IMR-90 (cell line): Measurements from ENCODE around the gene ADGRA1. TPM values are rescaled to one million over a fixed set of nuclear protein-coding genes. Genes with fewer than 3 reads are reported as not detected.

ENCODE experiments used
- ATAC-seq: fragments of 200-7000 bp; cut with Tn5 transposase; 2 replicates; pipeline ENCODE4 v1.9.1; 2020; ENCODE audit warnings: low read depth, mild to moderate bottlenecking, moderate library complexity
- BruUV-seq: library from RNA; stranded (reverse); fragments of 400-500 nt; replicated peaks from 2 replicates; lab custom pipeline; 2021; lab: Mats Ljungman, UMichigan
- CTCF ChIA-PET: fragments of 300-600 bp; formaldehyde crosslinking; extraction: SDS; loops from one replicate; lab custom pipeline; 2021; ENCODE audit warnings: antibody characterized with exemption; lab: Yijun Ruan, JAX
- POLR2A ChIA-PET: fragments of 300-600 bp; sonication (Branson Sonifier 250); formaldehyde crosslinking; loops from one replicate; lab custom pipeline; 2022; ENCODE audit warnings: antibody characterized with exemption; ENCODE audit not compliant: unreplicated experiment; lab: Charles Lee
- DNase-seq: peaks from one replicate; pipeline ENCODE4 v3.0.0; 2013
- H2AFZ ChIP-seq: replicated peaks from 2 replicates; pipeline ENCODE3; 2013; ENCODE audit warnings: low read length, mild to moderate bottlenecking; ENCODE audit not compliant: poor library complexity
- H2AK5ac ChIP-seq: 2 replicates; pipeline ENCODE4 v1.6.1; 2013; ENCODE audit warnings: low read depth, low read length, inconsistent platforms
- H2AK9ac ChIP-seq: replicated peaks from 2 replicates; pipeline ENCODE3; 2013; ENCODE audit warnings: mild to moderate bottlenecking, low read depth, low read length, moderate library complexity; ENCODE audit not compliant: poor library complexity
- H2BK120ac ChIP-seq: 2 replicates; pipeline ENCODE4 v1.6.1; 2013; ENCODE audit warnings: low read depth, low read length, inconsistent platforms
- H2BK15ac ChIP-seq: 3 replicates; pipeline ENCODE4 v1.6.1; 2013; ENCODE audit warnings: low read depth, low read length, inconsistent platforms
- H2BK20ac ChIP-seq: 2 replicates; pipeline ENCODE4 v1.6.1; 2013; ENCODE audit warnings: low read depth, mild to moderate bottlenecking, inconsistent platforms, low read length, moderate library complexity
- H2BK5ac ChIP-seq: 2 replicates; pipeline ENCODE4 v1.6.1; 2013; ENCODE audit warnings: mild to moderate bottlenecking, low read depth, low read length, inconsistent platforms; ENCODE audit not compliant: poor library complexity, severe bottlenecking
- H3K14ac ChIP-seq: replicated peaks from 2 replicates; pipeline ENCODE4 v1.6.1; 2013; ENCODE audit warnings: low read depth, low read length, inconsistent platforms
- H3K18ac ChIP-seq: 2 replicates; pipeline ENCODE4 v1.6.1; 2013; ENCODE audit warnings: low read depth, low read length, control low read depth
- H3K23ac ChIP-seq: 2 replicates; pipeline ENCODE4 v1.6.1; 2013; ENCODE audit warnings: low read depth, low read length, inconsistent platforms
- H3K27ac ChIP-seq: 2 replicates; pipeline ENCODE4 v1.5.1; 2013; ENCODE audit warnings: mild to moderate bottlenecking, control low read depth, low read length; ENCODE audit not compliant: insufficient read depth
- H3K27me3 ChIP-seq: 2 replicates; pipeline ENCODE4 v1.6.1; 2013; ENCODE audit warnings: low read length; ENCODE audit not compliant: control insufficient read depth, insufficient read depth
- H3K36me3 ChIP-seq: 2 replicates; pipeline ENCODE4 v1.6.1; 2013; ENCODE audit warnings: low read length, mixed read lengths; ENCODE audit not compliant: control insufficient read depth, insufficient read depth
- H3K4ac ChIP-seq: 2 replicates; pipeline ENCODE4 v1.6.1; 2013; ENCODE audit warnings: low read depth, low read length, inconsistent platforms
- H3K4me1 ChIP-seq: 2 replicates; pipeline ENCODE4 v1.6.1; 2013; ENCODE audit warnings: low read length, mixed read lengths; ENCODE audit not compliant: control insufficient read depth, insufficient read depth
- H3K4me2 ChIP-seq: 2 replicates; pipeline ENCODE4 v1.6.1; 2013; ENCODE audit warnings: low read depth, mild to moderate bottlenecking, control low read depth, low read length, moderate library complexity
- H3K4me3 ChIP-seq: 2 replicates; pipeline ENCODE4 v1.5.1; 2013; ENCODE audit warnings: low read depth, mild to moderate bottlenecking, control low read depth, low read length, moderate library complexity; ENCODE audit not compliant: insufficient read depth
- H3K56ac ChIP-seq: 2 replicates; pipeline ENCODE4 v1.6.1; 2013; ENCODE audit warnings: low read length, inconsistent platforms; ENCODE audit not compliant: insufficient read depth; ENCODE audit errors: extremely low read depth
- H3K79me1 ChIP-seq, 2 experiments: 2 replicates each; pipeline ENCODE4 v1.6.1; 2013; ENCODE audit warnings: low read length in 2 of 2, inconsistent platforms in 1 of 2, low read depth in 1 of 2
- H3K9ac ChIP-seq: 2 replicates; pipeline ENCODE4 v1.6.1; 2013; ENCODE audit warnings: low read depth, low read length, control low read depth
- H3K9me1 ChIP-seq: 2 replicates; pipeline ENCODE4 v1.6.1; 2013; ENCODE audit warnings: low read length, inconsistent platforms; ENCODE audit not compliant: insufficient read depth
- H3K9me3 ChIP-seq: 2 replicates; pipeline ENCODE4 v1.6.1; 2013; ENCODE audit warnings: low read length; ENCODE audit not compliant: control insufficient read depth, insufficient read depth
- H4K20me1 ChIP-seq: 2 replicates; pipeline ENCODE4 v1.6.1; 2013; ENCODE audit warnings: low read length, inconsistent platforms; ENCODE audit not compliant: insufficient read depth
- H4K5ac ChIP-seq: 2 replicates; pipeline ENCODE4 v1.6.1; 2013; ENCODE audit warnings: mild to moderate bottlenecking, low read depth, low read length, control low read depth
- H4K8ac ChIP-seq, 2 experiments: 2 replicates each; pipeline ENCODE4 v1.6.1; 2013; ENCODE audit warnings: low read depth in 2 of 2, low read length in 2 of 2, control low read depth in 1 of 2, inconsistent platforms in 1 of 2
- H4K91ac ChIP-seq: 2 replicates; pipeline ENCODE4 v1.6.1; 2013; ENCODE audit warnings: low read depth, low read length, inconsistent platforms; ENCODE audit not compliant: insufficient read depth
- CHD1 ChIP-seq: IDR thresholded peaks from 2 replicates; pipeline ENCODE4 v1.6.1; 2012; ENCODE audit warnings: low read depth, low read length, improper control_type of control experiment
- ELK1 ChIP-seq: fragments of 150-350 bp; IDR thresholded peaks from 2 replicates; pipeline ENCODE4 v1.6.1; 2016; ENCODE audit warnings: low read depth, mild to moderate bottlenecking, low read length, moderate library complexity, borderline replicate concordance
- FOS ChIP-seq: fragments of 150-350 bp; IDR thresholded peaks from 2 replicates; pipeline ENCODE4 v1.6.1; 2016; ENCODE audit warnings: low read depth, low read length
- MAFK ChIP-seq: IDR thresholded peaks from 2 replicates; pipeline ENCODE4 v1.6.1; 2012; ENCODE audit warnings: low read depth, low read length, improper control_type of control experiment
- MXI1 ChIP-seq: IDR thresholded peaks from 2 replicates; pipeline ENCODE4 v1.6.1; 2012; ENCODE audit warnings: low read depth, mild to moderate bottlenecking, low read length, moderate library complexity, borderline replicate concordance
- POLR2A ChIP-seq: IDR thresholded peaks from 2 replicates; pipeline ENCODE4 v1.6.1; 2012; ENCODE audit warnings: mild to moderate bottlenecking, low read depth, low read length
- RAD21 ChIP-seq: IDR thresholded peaks from 2 replicates; pipeline ENCODE4 v1.6.1; 2012; ENCODE audit warnings: low read length, improper control_type of control experiment
- RFX5 ChIP-seq: IDR thresholded peaks from 2 replicates; pipeline ENCODE4 v1.8.0; 2012; ENCODE audit warnings: low read depth, mild to moderate bottlenecking, low read length, moderate library complexity
- SMC3 ChIP-seq: fragments of 150-350 bp; IDR thresholded peaks from 2 replicates; pipeline ENCODE4 v1.6.1; 2016; ENCODE audit warnings: low read depth, mild to moderate bottlenecking, antibody characterized with exemption, low read length, moderate library complexity
- USF2 ChIP-seq: fragments of 150-350 bp; IDR thresholded peaks from 2 replicates; pipeline ENCODE4 v1.6.1; 2017; ENCODE audit warnings: mild to moderate bottlenecking, antibody characterized with exemption, low read length, low read depth
- WGBS, 2 experiments: methylation state at CpG; one replicate each; pipeline versions ENCODE4 v1.1.5 to v1.1.7; 2013; ENCODE audit warnings: missing lambda C conversion rate in 2 of 2; ENCODE audit not compliant: insufficient read length in 1 of 2; ENCODE audit errors: extremely low coverage in 2 of 2; 5-methylcytosine and 5-hydroxymethylcytosine counted together
- dilution Hi-C: fragments of 300-500 bp; cut with HindIII; formaldehyde crosslinking; loops from one replicate; pipeline ENCODE4 v1.14.3; 2018; ENCODE audit warnings: low sequenced_read_pairs; ENCODE audit not compliant: unreplicated experiment
- in situ Hi-C: fragments of 300-500 bp; cut with MboI; formaldehyde crosslinking; loops from 3 replicates; pipeline ENCODE4 v1.14.3; 2019; ENCODE audit warnings: low sequenced_read_pairs, inconsistent platforms, mixed read lengths
- intact Hi-C: fragments of 100-400 bp; cut with micrococcal nuclease; formaldehyde crosslinking; loops from 2 replicates; pipeline ENCODE4 v1.10.0; 2022
- polyA plus RNA-seq, 3 experiments: library from polyadenylated mRNA; depleted of rRNA; stranded (reverse); fragments of >200 nt; gene quantifications; 2 replicates each; pipeline ENCODE4 v1.2.3, GENCODE V29; 2012; ENCODE audit warnings: low replicate concordance in 1 of 3
- total RNA-seq: library from RNA; depleted of rRNA; stranded (reverse); fragments of >200 nt; gene quantifications from 2 replicates; pipeline ENCODE4 v1.2.3, GENCODE V29; 2012

Gene ADGRA1
- total and polyA plus RNA-seq, 2 of the 4 experiments (the other 2 are of a cell fraction), result not detected

GRCh38 chr10:133056651-133057178, 31.0 kb upstream of the ADGRA1 start:
- in situ Hi-C loops (no loop called here), dilution Hi-C loops (no loop called here), intact Hi-C loops (no loop called here)
- Histone ChIP-seq H3K4me1 (no peaks in the 10 kb centered on the region), H3K27me3 (no peaks in the 10 kb centered on the region; the same call in 1 of the 2 replicates), H2BK15ac (no peak overlapping the region), H2BK20ac (no peak overlapping the region), H3K4ac (no peak overlapping the region), H4K5ac (no peak overlapping the region), H3K9me3 (no peaks in the 10 kb centered on the region), H2AK9ac (no peak overlapping the region), H2AK5ac (no peak overlapping the region), H3K36me3 (no peaks in the 10 kb centered on the region), H4K8ac (no peak overlapping the region), H2BK120ac (no peak overlapping the region), H3K9ac (no peak overlapping the region), H3K56ac (no peak overlapping the region), H3K27ac (no peak overlapping the region), H3K14ac (no peak overlapping the region), H3K4me3 (no peak overlapping the region), H3K9me1 (no peaks in the 10 kb centered on the region), H3K4me2 (no peak overlapping the region), H4K91ac (no peak overlapping the region), H3K23ac (no peak overlapping the region), H4K20me1 (no peaks in the 10 kb centered on the region), H2AFZ (no peak overlapping the region), H3K79me1 (no peaks in the 10 kb centered on the region), H3K18ac (no peak overlapping the region), H2BK5ac (no peak overlapping the region)
- no peak for TF ChIP-seq FOS
- TF ChIP-seq MAFK, result no peak
- TF ChIP-seq RFX5, result no peak
- TF ChIP-seq USF2, result no peak
- no peak for TF ChIP-seq ELK1
- no peak for TF ChIP-seq RAD21
- no peak for TF ChIP-seq SMC3
- no peak for TF ChIP-seq POLR2A
- no peak for TF ChIP-seq CHD1
- TF ChIP-seq MXI1, result no peak
- WGBS, 2 experiments, result 100% methylated on average over 1 of the region's 19 CpGs; no CpG with 5 or more reads in 1 of the 2 experiments
- ChIA-PET CTCF (no interaction called here), POLR2A (no interaction called here)
- DNase-seq (no peak), ATAC-seq (no peak)
- BruUV-seq, result no TSS peak
